Measurements from ENCODE around the gene ABI3BP. TPM values are rescaled to one million over a fixed set of nuclear protein-coding genes. Genes with fewer than 3 reads are reported as not detected.

Gene ABI3BP
- total RNA-seq, 4 donors from 2014 or later, result 6.2 to 68.7 (median 18.8) TPM

GRCh38 chr3:100746092-100746491 is 247.1 kb downstream of the ABI3BP start:
- no peaks in the 10 kb centered on the region for H3K9me3 ChIP-seq
- no peak overlapping the region for H3K4me3 ChIP-seq
- WGBS, 2 donors, result 62 to 81% methylated on average over 3 of the region's 3 CpGs
- H3K4me1 ChIP-seq, result no peaks in the 10 kb centered on the region
- TF ChIP-seq CTCF (IDR thresholded peaks at IDR 0.05), result no peak
- no peak for TF ChIP-seq POLR2A (IDR thresholded peaks at IDR 0.05)
- no peak for DNase-seq
- intact Hi-C loops (cut with DNase I), result no loop called here
- peaks cover 12 to 99% (median 21%) of the 10 kb centered on the region in 3 donors for H3K36me3 ChIP-seq
- H3K27me3 ChIP-seq, result no peaks in the 10 kb centered on the region
- H3K27ac ChIP-seq, result no peak overlapping the region

- intact Hi-C loops (cut with DNase I), result no loop called here
- no peak overlapping the region for H3K4me3 ChIP-seq
- DNase-seq, result no peak
- H3K4me1 ChIP-seq, result no peaks in the 10 kb centered on the region
- TF ChIP-seq CTCF (IDR thresholded peaks at IDR 0.05), result no peak
- no peak for TF ChIP-seq POLR2A (IDR thresholded peaks at IDR 0.05)
- no peaks in the 10 kb centered on the region for H3K9me3 ChIP-seq
- H3K36me3 ChIP-seq, result peaks cover 10 to 99% (median 19%) of the 10 kb centered on the region in 3 donors
- H3K27ac ChIP-seq, result no peak overlapping the region
- H3K27me3 ChIP-seq, result no peaks in the 10 kb centered on the region
These were observed 247.6 kb downstream of the ABI3BP start for GRCh38 chr3:100745617-100746016.

GRCh38 chr3:100744671-100745070 is 248.6 kb downstream of the ABI3BP start:
- H3K36me3 ChIP-seq, result peaks cover 6 to 99% (median 19%) of the 10 kb centered on the region in 3 donors
- no peaks in the 10 kb centered on the region for H3K4me1 ChIP-seq
- no peaks in the 10 kb centered on the region for H3K9me3 ChIP-seq
- H3K27ac ChIP-seq, result no peak overlapping the region
- intact Hi-C loops (cut with DNase I), result no loop called here
- DNase-seq, result no peak
- 97 to 100% methylated on average over 2 of the region's 2 CpGs for WGBS, 2 donors
- H3K27me3 ChIP-seq, result no peaks in the 10 kb centered on the region
- no peak overlapping the region for H3K4me3 ChIP-seq
- TF ChIP-seq CTCF (IDR thresholded peaks at IDR 0.05) (no peak), POLR2A (IDR thresholded peaks at IDR 0.05) (no peak)

GRCh38 chr3:100743535-100743934 is 249.7 kb downstream of the ABI3BP start:
- intact Hi-C loops (cut with DNase I), result no loop called here
- Histone ChIP-seq H3K4me3 (no peak overlapping the region), H3K27me3 (no peaks in the 10 kb centered on the region), H3K36me3 (peaks cover 10 to 99% (median 21%) of the 10 kb centered on the region in 3 donors), H3K27ac (no peak overlapping the region), H3K9me3 (no peaks in the 10 kb centered on the region), H3K4me1 (no peaks in the 10 kb centered on the region)
- TF ChIP-seq POLR2A (IDR thresholded peaks at IDR 0.05) (no peak), CTCF (IDR thresholded peaks at IDR 0.05) (no peak)
- no peak for DNase-seq
- 87 to 90% methylated on average over 3 of the region's 3 CpGs for WGBS, 2 donors

GRCh38 chr3:100740207-100740606 is 253.0 kb downstream of the ABI3BP start:
- Histone ChIP-seq H3K9me3 (no peaks in the 10 kb centered on the region), H3K4me1 (no peaks in the 10 kb centered on the region), H3K36me3 (peaks cover 5 to 99% (median 13%) of the 10 kb centered on the region in 3 donors), H3K27me3 (no peaks in the 10 kb centered on the region), H3K27ac (no peak overlapping the region), H3K4me3 (no peak overlapping the region)
- no peak for DNase-seq
- TF ChIP-seq CTCF (IDR thresholded peaks at IDR 0.05), result no peak
- no peak for TF ChIP-seq POLR2A (IDR thresholded peaks at IDR 0.05)
- intact Hi-C loops (cut with DNase I), result no loop called here
- 96 to 100% methylated on average over 1 of the region's 1 CpG for WGBS, 2 donors
